ENCODE measurements around the gene ZNF248. TPM values are rescaled to one million over a fixed set of nuclear protein-coding genes. Genes with fewer than 3 reads are reported as not detected.
A peak's percentile ranks its signal among the peaks of the same experiment; 100 is the strongest.

Gene ZNF248
- total RNA-seq, 1 experiment from 2014 or later = 15.1 TPM

- Histone ChIP-seq H3K9me3 (ENCODE audit: insufficient read depth, low read depth) (no peaks in the 10 kb centered on the region), H3K27ac (no peak overlapping the region), H3K4me2 (no peak overlapping the region), H3K27me3 (ENCODE audit: insufficient read depth, low read depth) (no peaks in the 10 kb centered on the region), H3K36me3 (ENCODE audit: low read depth) (no peaks in the 10 kb centered on the region), H3K9me2 (ENCODE audit: insufficient read depth) (no peaks in the 10 kb centered on the region), H3K79me2 (ENCODE audit: low read depth) (no peaks in the 10 kb centered on the region), H4K20me1 (ENCODE audit: insufficient read depth) (no peaks in the 10 kb centered on the region), H3K4me3 (no peak overlapping the region), H3F3A (ENCODE audit: insufficient read depth, low read depth) (no peaks in the 10 kb centered on the region), H2AFZ (no peak overlapping the region), H3K4me1 (replicated peaks; ENCODE audit: insufficient read depth) (no peaks in the 10 kb centered on the region)
- intact Hi-C loops (cut with micrococcal nuclease; ENCODE audit: unreplicated experiment) = loop anchor here (5.0 kb wide), 1 partner anchor 227 kb away; no protein-coding TSS in a partner anchor
- POLR2A ChIA-PET (ENCODE audit: unreplicated experiment) = no interaction called here
- CTCF ChIA-PET = interaction anchor here (0.6 kb wide), 1 partner anchor 684 kb away, joined by 11 read pairs; no protein-coding TSS in a partner anchor
- BruUV-seq (replicated peaks) = no TSS peak
- peak; percentile 64 for TF ChIP-seq CTCF (conservative IDR thresholded peaks at IDR 0.05)
- TF ChIP-seq EZH2 (IDR thresholded peaks at IDR 0.05; ENCODE audit: low read depth) = no peak
- DNase-seq = peak in 1 of 2 experiments; percentile 24
Measured at GRCh38 chr10:37754538-37755323, 102.7 kb downstream of the ZNF248 start.

- H3K9me2 ChIP-seq (ENCODE audit: insufficient read depth) = no peaks in the 10 kb centered on the region
- no peaks in the 10 kb centered on the region for H3F3A ChIP-seq (ENCODE audit: insufficient read depth, low read depth)
- no peaks in the 10 kb centered on the region for H4K20me1 ChIP-seq (ENCODE audit: insufficient read depth)
- intact Hi-C loops (cut with micrococcal nuclease; ENCODE audit: unreplicated experiment) = loop anchor here (5.0 kb wide), 1 partner anchor 225 kb away; no protein-coding TSS in a partner anchor
- POLR2A ChIA-PET (ENCODE audit: unreplicated experiment) = no interaction called here
- DNase-seq = no peak
- no TSS peak for BruUV-seq (replicated peaks)
- no peaks in the 10 kb centered on the region for H3K27me3 ChIP-seq (ENCODE audit: insufficient read depth, low read depth)
- H3K4me1 ChIP-seq (replicated peaks; ENCODE audit: insufficient read depth) = no peaks in the 10 kb centered on the region
- H3K4me2 ChIP-seq = no peak overlapping the region
- no peaks in the 10 kb centered on the region for H3K79me2 ChIP-seq (ENCODE audit: low read depth)
- CTCF ChIA-PET = no interaction called here
- H3K4me3 ChIP-seq = no peak overlapping the region
- no peaks in the 10 kb centered on the region for H3K9me3 ChIP-seq (ENCODE audit: insufficient read depth, low read depth)
- H2AFZ ChIP-seq = no peak overlapping the region
- H3K36me3 ChIP-seq (ENCODE audit: low read depth) = no peaks in the 10 kb centered on the region
- H3K27ac ChIP-seq = no peak overlapping the region
- TF ChIP-seq CTCF (conservative IDR thresholded peaks at IDR 0.05) (no peak), EZH2 (IDR thresholded peaks at IDR 0.05; ENCODE audit: low read depth) (no peak)
Measured at GRCh38 chr10:37752334-37752875, 105.0 kb downstream of the ZNF248 start.

GRCh38 chr10:37748170-37748569 is 109.2 kb downstream of the ZNF248 start:
- ChIA-PET CTCF (no interaction called here), POLR2A (ENCODE audit: unreplicated experiment) (interaction anchor here (0.5 kb wide), 1 partner anchor 41 kb away, joined by 8 read pairs; no protein-coding TSS in a partner anchor)
- DNase-seq = no peak
- Histone ChIP-seq H3K9me3 (ENCODE audit: insufficient read depth, low read depth) (no peaks in the 10 kb centered on the region), H3K9me2 (ENCODE audit: insufficient read depth) (no peaks in the 10 kb centered on the region), H3K36me3 (ENCODE audit: low read depth) (no peaks in the 10 kb centered on the region), H3K4me2 (no peak overlapping the region), H3K4me1 (replicated peaks; ENCODE audit: insufficient read depth) (no peaks in the 10 kb centered on the region), H3K27me3 (ENCODE audit: insufficient read depth, low read depth) (no peaks in the 10 kb centered on the region), H3K4me3 (no peak overlapping the region), H3F3A (ENCODE audit: insufficient read depth, low read depth) (no peaks in the 10 kb centered on the region), H4K20me1 (ENCODE audit: insufficient read depth) (no peaks in the 10 kb centered on the region), H3K27ac (no peak overlapping the region), H2AFZ (no peak overlapping the region), H3K79me2 (ENCODE audit: low read depth) (no peaks in the 10 kb centered on the region)
- no TSS peak for BruUV-seq (replicated peaks)
- TF ChIP-seq EZH2 (IDR thresholded peaks at IDR 0.05; ENCODE audit: low read depth) (no peak), CTCF (conservative IDR thresholded peaks at IDR 0.05) (no peak)
- intact Hi-C loops (cut with micrococcal nuclease; ENCODE audit: unreplicated experiment) = no loop called here

All from PC-9 (cell line).